Neural crest cell (in vitro differentiated cells): ENCODE results near the gene SMIM30. TPM values are rescaled to one million over a fixed set of nuclear protein-coding genes. Genes with fewer than 3 reads are reported as not detected.
A peak's percentile ranks its signal among the peaks of the same experiment; 100 is the strongest.

ENCODE experiments used
- DNase-seq: peaks from one replicate; pipeline ENCODE4 v3.0.0; 2021; ENCODE audit warnings: low read depth, mixed read lengths, low spot score
- H3K27ac Mint-ChIP-seq: one replicate; pipeline ENCODE4 v1.8.0; 2021; ENCODE audit warnings: mild to moderate bottlenecking, mixed read lengths; ENCODE audit not compliant: unreplicated experiment
- H3K27me3 Mint-ChIP-seq: 2 replicates; pipeline ENCODE4 v1.8.0; 2021; ENCODE audit warnings: low read depth, mild to moderate bottlenecking, mixed read lengths
- H3K36me3 Mint-ChIP-seq: 2 replicates; pipeline ENCODE4 v1.8.0; 2021; ENCODE audit warnings: low read depth, mild to moderate bottlenecking, mixed read lengths
- H3K4me1 Mint-ChIP-seq: 2 replicates; pipeline ENCODE4 v1.8.0; 2021; ENCODE audit warnings: mixed read lengths
- H3K4me3 Mint-ChIP-seq: one replicate; pipeline ENCODE4 v1.8.0; 2021; ENCODE audit warnings: mild to moderate bottlenecking, mixed read lengths
- H3K9me3 Mint-ChIP-seq: 2 replicates; pipeline ENCODE4 v1.8.0; 2021; ENCODE audit warnings: mixed read lengths
- CTCF ChIP-seq: fragments of 200-600 bp; sonication (generic); conservative IDR thresholded peaks from 2 replicates; pipeline ENCODE4 v1.5.0; 2021; ENCODE audit warnings: antibody characterized with exemption, mild to moderate bottlenecking
- total RNA-seq: library from RNA; stranded (reverse); gene quantifications from 2 replicates; pipeline ENCODE4 v1.2.1, GENCODE V29; 2021

SMIM30 gene
- total RNA-seq, 1 donor from 2014 or later: 39.8 TPM

- Mint-ChIP-seq H3K4me1 (no peaks in the 10 kb centered on the region), H3K4me3 (no peak overlapping the region), H3K27ac (no peak overlapping the region), H3K36me3 (no peaks in the 10 kb centered on the region), H3K27me3 (peaks cover 2% of the 10 kb centered on the region), H3K9me3 (no peaks in the 10 kb centered on the region)
- no peak for TF ChIP-seq CTCF
- no peak for DNase-seq
Observed at GRCh38 chr7:113137241-113137640, 18.9 kb upstream of the SMIM30 start.

- Mint-ChIP-seq H3K36me3 (no peaks in the 10 kb centered on the region), H3K4me1 (no peaks in the 10 kb centered on the region), H3K4me3 (no peak overlapping the region), H3K27ac (no peak overlapping the region), H3K9me3 (no peaks in the 10 kb centered on the region), H3K27me3 (peaks cover 2% of the 10 kb centered on the region)
- no peak for DNase-seq
- no peak for TF ChIP-seq CTCF
Observed at GRCh38 chr7:113134025-113134424, 15.7 kb upstream of the SMIM30 start.

- Mint-ChIP-seq H3K4me1 (no peaks in the 10 kb centered on the region), H3K4me3 (no peak overlapping the region), H3K36me3 (no peaks in the 10 kb centered on the region), H3K27me3 (peaks cover 2% of the 10 kb centered on the region), H3K27ac (no peak overlapping the region), H3K9me3 (no peaks in the 10 kb centered on the region)
- DNase-seq: no peak
- no peak for TF ChIP-seq CTCF
Observed at GRCh38 chr7:113131367-113131766, 13.0 kb upstream of the SMIM30 start.

GRCh38 chr7:113128031-113128430 lies 9.7 kb upstream of the SMIM30 start:
- Mint-ChIP-seq H3K4me1 (no peaks in the 10 kb centered on the region), H3K27me3 (peaks cover 2% of the 10 kb centered on the region), H3K36me3 (no peaks in the 10 kb centered on the region), H3K4me3 (no peak overlapping the region), H3K9me3 (no peaks in the 10 kb centered on the region), H3K27ac (no peak overlapping the region)
- TF ChIP-seq CTCF: no peak
- DNase-seq: no peak

- Mint-ChIP-seq H3K9me3 (no peaks in the 10 kb centered on the region), H3K4me1 (no peaks in the 10 kb centered on the region)
- no peak for TF ChIP-seq CTCF
Observed at GRCh38 chr7:113125728-113126127, 7.4 kb upstream of the SMIM30 start.

GRCh38 chr7:113122744-113123143 lies 4.4 kb upstream of the SMIM30 start:
- no peak for DNase-seq
- Mint-ChIP-seq H3K27me3 (no peaks in the 10 kb centered on the region), H3K27ac (no peak overlapping the region), H3K4me3 (peak overlapping the region; percentile 36), H3K36me3 (peaks cover under 1% of the 10 kb centered on the region), H3K9me3 (no peaks in the 10 kb centered on the region), H3K4me1 (peaks cover 13% of the 10 kb centered on the region)
- no peak for TF ChIP-seq CTCF

More at GRCh38 chr7:113125728-113126127, 7.4 kb upstream of the SMIM30 start:
- no peak overlapping the region for H3K4me3 Mint-ChIP-seq
- H3K36me3 Mint-ChIP-seq: no peaks in the 10 kb centered on the region
- no peak for DNase-seq
- no peaks in the 10 kb centered on the region for H3K27me3 Mint-ChIP-seq
- H3K27ac Mint-ChIP-seq: no peak overlapping the region
